ENCODE data around the gene ADAP1.

ADAP1 gene

DNA sequence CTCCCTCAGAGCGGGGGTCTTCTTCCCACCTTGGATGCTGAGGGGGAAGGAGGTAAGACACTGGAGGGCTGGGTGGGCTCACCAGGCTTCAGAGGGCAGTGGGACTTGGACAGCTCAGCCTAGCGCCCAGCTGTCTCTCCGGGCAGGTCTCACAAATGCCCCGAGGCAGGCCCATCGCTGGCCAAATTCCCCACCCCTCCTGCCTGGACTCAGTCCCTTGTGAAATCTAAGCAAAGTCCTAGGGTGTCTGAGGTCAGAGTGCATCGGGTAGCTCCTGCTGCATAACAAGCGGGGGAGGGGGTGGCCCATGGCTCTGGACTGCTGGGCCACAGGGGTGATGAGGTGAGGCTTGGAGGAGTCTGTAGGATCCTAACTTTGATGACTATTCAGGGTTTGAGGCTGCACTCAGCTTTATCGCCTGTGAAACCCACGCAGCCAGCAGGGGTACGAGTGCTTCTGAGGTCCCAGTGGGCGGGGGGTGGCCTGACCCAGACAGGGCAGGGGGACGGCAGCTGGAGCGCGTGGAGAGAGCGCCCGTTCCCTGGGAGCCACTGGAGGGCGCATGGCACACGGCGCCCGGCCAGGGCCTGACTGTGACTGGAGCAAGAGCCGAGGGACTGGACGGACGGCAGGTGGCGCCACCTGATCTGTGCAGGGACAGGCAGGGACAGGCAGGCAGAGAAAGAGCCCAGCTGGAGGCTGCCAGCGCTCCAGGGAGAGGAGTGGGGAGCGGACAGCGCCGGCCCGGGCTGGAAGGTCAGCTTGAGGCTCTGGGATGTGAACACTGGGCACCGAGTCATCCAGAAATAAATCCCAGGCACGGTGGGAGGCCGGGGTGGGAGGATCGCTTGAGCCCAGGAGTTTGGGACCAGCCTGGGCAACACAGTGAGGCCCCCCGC is 38.5 kb upstream of the ADAP1 start:
- Mint-ChIP-seq H3K9me3 (no peaks in the 10 kb centered on the region), H3K4me1 (no peaks in the 10 kb centered on the region), H3K4me3 (no peak overlapping the region), H3K36me3 (no peaks in the 10 kb centered on the region), H3K27ac (peak overlapping the region; percentile 19), H3K27me3 (peaks cover 7% of the 10 kb centered on the region)
- CTCF ChIA-PET, result interaction anchor here (0.5 to 8.7 kb wide), 52 partner anchors 9 to 439 kb away, joined by 3 to 247 read pairs (median 4); partner anchors contain the start of genes COX19, CYP2W1, GPR146 and ZFAND2A
- peak; percentile 97 for DNase-seq

GRCh38 chr7:991729-992656 is 37.5 kb upstream of the ADAP1 start:
- DNase-seq, result no peak
- Mint-ChIP-seq H3K4me3 (no peak overlapping the region), H3K36me3 (no peaks in the 10 kb centered on the region), H3K9me3 (no peaks in the 10 kb centered on the region), H3K4me1 (no peaks in the 10 kb centered on the region), H3K27ac (no peak overlapping the region), H3K27me3 (peaks cover 7% of the 10 kb centered on the region)
- CTCF ChIA-PET, result interaction anchor here (1.0 to 8.7 kb wide), 32 partner anchors 8 to 200 kb away, joined by 3 to 247 read pairs (median 9); partner anchors contain the start of genes COX19, CYP2W1, GPR146 and ZFAND2A

DNA sequence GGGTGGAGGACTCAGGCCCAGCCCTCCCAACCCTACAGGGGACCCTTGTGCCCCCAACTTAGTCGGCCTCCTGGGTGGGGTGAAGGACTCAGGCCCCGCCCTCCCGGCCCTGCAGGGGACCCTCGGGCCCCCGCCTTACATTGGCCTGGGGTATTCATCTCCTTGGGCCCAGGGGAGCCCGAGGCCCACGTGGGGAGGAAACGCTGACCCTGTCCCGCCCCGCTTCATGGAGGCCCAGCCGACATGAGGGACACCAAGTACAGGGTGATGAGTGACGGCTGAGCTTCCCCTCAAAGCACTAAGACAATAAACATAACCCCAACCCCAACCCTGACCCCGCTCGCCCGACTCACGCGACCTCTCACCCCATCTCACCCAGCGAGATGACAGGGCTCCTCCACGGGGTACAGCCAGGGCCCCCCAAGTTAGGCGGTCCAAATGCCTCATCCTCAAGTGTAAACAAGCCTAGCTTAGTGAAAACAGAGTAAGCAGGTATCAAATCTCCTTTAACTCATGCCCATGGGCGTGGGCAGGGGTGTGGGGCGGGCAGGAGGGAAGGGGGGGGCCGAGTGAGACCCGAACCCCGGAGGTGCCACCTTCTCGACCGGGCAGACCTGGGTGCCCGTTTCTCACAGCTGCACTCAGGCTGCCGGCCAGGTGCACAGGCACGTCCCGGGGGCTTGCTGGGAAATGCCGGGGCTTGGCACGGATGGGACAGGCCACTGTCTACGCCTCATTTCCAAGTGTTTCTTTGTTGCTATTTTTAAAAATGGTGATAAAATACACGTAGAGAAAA is 36.7 kb upstream of the ADAP1 start:
- peaks cover 14% of the 10 kb centered on the region for H3K27me3 Mint-ChIP-seq
- H3K27ac Mint-ChIP-seq, result no peak overlapping the region
- no peaks in the 10 kb centered on the region for H3K9me3 Mint-ChIP-seq
- CTCF ChIA-PET, result interaction anchor here (3.2 to 8.7 kb wide), 5 partner anchors 15 to 178 kb away, joined by 18 to 247 read pairs (median 43); partner anchors contain the start of genes COX19 and GPR146
- H3K36me3 Mint-ChIP-seq, result no peaks in the 10 kb centered on the region
- DNase-seq, result no peak
- no peaks in the 10 kb centered on the region for H3K4me1 Mint-ChIP-seq
- H3K4me3 Mint-ChIP-seq, result no peak overlapping the region

DNA sequence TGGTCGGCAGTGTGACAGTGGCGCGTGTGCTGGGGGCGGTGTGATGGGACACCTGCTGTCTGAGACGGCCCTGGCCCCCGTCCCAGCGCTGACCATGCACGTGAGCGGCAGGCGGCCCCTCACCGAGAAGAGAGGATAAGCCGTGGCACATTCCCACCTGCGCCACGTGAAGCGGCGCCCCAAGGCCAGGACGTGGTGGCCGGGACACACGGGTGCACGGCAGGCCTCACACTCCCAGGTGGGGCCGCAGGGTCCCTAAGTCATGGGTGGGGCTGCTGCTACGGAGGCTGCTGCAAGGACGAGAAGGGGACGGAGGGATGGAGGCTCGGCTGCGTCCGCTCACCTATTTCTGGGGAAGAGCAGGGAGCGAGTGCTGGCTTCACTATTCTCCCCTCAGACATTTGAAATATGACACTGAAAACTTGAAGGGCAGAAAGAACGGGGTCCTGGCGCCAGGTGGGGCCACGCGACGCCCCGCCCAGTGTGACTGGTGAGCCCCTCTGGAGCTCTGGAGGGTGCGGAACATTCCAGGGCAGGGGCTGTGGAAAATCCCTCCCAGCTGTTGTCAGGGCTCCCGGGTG is 36.0 kb upstream of the ADAP1 start:
- H3K4me3 Mint-ChIP-seq, result no peak overlapping the region
- peaks cover 14% of the 10 kb centered on the region for H3K27me3 Mint-ChIP-seq
- no peak overlapping the region for H3K27ac Mint-ChIP-seq
- no peaks in the 10 kb centered on the region for H3K36me3 Mint-ChIP-seq
- no peaks in the 10 kb centered on the region for H3K4me1 Mint-ChIP-seq
- no peak for DNase-seq
- CTCF ChIA-PET, result interaction anchor here (4.9 to 8.7 kb wide), 2 partner anchors 15 to 74 kb away, joined by 51 to 247 read pairs; partner anchors contain the start of gene COX19
- no peaks in the 10 kb centered on the region for H3K9me3 Mint-ChIP-seq

DNA sequence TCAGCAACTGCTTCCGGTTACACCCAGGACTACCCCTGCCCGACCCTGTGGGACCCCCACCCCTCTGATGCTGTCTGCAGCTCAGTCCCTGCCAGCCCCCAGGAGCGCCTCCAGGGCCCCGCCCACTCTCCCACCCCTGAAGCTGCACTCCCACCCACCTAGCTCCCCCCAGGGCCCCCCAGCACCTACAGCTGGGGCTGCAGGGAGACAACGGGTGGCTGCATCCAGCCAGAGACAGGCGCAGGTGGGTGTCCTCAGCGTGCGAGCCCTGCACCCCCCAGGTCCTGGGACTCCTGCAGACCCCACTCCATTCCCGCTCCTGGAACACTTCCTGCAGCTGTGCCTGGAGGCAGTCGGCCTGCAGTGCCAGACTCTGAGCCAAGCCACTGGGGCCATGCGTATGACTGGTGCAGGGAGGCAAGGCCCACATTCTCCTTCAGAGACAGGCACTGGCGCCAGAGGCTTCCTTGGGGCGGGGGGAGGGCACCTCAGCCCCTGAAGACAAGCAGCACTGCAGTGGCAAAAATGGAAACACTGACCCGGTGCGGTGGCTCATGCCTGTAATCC is 34.6 kb upstream of the ADAP1 start:
- Mint-ChIP-seq H3K4me3 (no peak overlapping the region), H3K4me1 (no peaks in the 10 kb centered on the region), H3K9me3 (no peaks in the 10 kb centered on the region), H3K27ac (no peak overlapping the region), H3K36me3 (no peaks in the 10 kb centered on the region), H3K27me3 (peaks cover 14% of the 10 kb centered on the region)
- no peak for DNase-seq
- CTCF ChIA-PET, result interaction anchor here (1.1 to 2.0 kb wide), 2 partner anchors 15 to 76 kb away, joined by 3 to 5 read pairs; no protein-coding TSS in a partner anchor

DNA sequence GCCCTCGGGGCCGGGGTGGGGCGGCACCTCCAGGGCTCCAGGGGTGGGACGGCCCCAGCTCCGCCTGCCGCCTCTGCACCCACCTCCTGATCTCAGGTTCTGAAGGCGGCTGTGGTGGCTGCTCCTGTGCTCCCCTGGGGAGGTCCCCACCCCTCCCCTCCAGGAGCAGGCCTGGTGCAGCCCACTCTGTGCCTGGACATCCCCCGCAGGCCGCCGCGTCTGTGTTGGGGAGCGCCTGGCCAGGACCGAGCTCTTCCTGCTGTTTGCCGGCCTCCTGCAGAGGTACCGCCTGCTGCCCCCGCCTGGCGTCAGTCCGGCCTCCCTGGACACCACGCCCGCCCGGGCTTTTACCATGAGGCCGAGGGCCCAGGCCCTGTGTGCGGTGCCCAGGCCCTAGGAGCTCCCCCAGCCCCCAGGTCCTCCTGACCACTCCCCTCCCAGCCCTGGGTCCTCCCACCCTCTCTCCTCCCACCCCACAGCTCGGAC is 34.0 kb upstream of the ADAP1 start:
- no peak overlapping the region for H3K27ac Mint-ChIP-seq
- H3K36me3 Mint-ChIP-seq, result no peaks in the 10 kb centered on the region
- no peak for DNase-seq
- peaks cover 14% of the 10 kb centered on the region for H3K27me3 Mint-ChIP-seq
- H3K4me3 Mint-ChIP-seq, result no peak overlapping the region
- H3K9me3 Mint-ChIP-seq, result no peaks in the 10 kb centered on the region
- CTCF ChIA-PET, result interaction anchor here (1.1 to 2.0 kb wide), 2 partner anchors 15 to 77 kb away, joined by 3 to 5 read pairs; no protein-coding TSS in a partner anchor
- no peaks in the 10 kb centered on the region for H3K4me1 Mint-ChIP-seq

DNA sequence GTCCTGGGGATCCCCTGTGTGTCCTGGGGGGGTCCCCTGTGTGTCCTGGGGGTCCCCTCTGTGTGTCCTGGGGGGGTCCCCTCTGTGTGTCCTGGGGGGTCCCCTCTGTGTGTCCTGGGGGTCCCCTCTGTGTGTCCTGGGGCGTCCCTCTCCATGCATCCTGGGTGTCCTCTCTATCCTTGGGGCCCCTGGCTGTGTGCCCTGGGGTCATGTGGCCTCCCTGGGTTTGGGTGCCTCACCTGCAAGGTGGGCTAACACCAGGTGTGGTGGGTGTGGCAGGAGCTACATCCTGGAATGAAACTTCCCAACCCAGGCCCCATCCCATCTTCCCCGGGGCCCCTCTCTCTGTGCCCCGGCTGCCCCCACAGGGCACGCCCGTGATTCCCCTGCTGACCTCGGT is 33.4 kb upstream of the ADAP1 start:
- DNase-seq, result no peak
- no peak overlapping the region for H3K27ac Mint-ChIP-seq
- H3K4me1 Mint-ChIP-seq, result no peaks in the 10 kb centered on the region
- peaks cover 10% of the 10 kb centered on the region for H3K27me3 Mint-ChIP-seq
- H3K4me3 Mint-ChIP-seq, result no peak overlapping the region
- CTCF ChIA-PET, result interaction anchor here (2.0 kb wide), 1 partner anchor 78 kb away, joined by 5 read pairs; no protein-coding TSS in a partner anchor
- H3K36me3 Mint-ChIP-seq, result no peaks in the 10 kb centered on the region
- H3K9me3 Mint-ChIP-seq, result no peaks in the 10 kb centered on the region

GRCh38 chr7:986766-987751 is 32.6 kb upstream of the ADAP1 start:
- H3K4me1 Mint-ChIP-seq, result no peaks in the 10 kb centered on the region
- H3K4me3 Mint-ChIP-seq, result no peak overlapping the region
- no peak for DNase-seq
- CTCF ChIA-PET, result interaction anchor here (2.0 kb wide), 1 partner anchor 78 kb away, joined by 5 read pairs; no protein-coding TSS in a partner anchor
- no peak overlapping the region for H3K27ac Mint-ChIP-seq
- H3K36me3 Mint-ChIP-seq, result no peaks in the 10 kb centered on the region
- peaks cover 10% of the 10 kb centered on the region for H3K27me3 Mint-ChIP-seq
- H3K9me3 Mint-ChIP-seq, result no peaks in the 10 kb centered on the region

GRCh38 chr7:985915-986741 is 31.6 kb upstream of the ADAP1 start:
- Mint-ChIP-seq H3K9me3 (no peaks in the 10 kb centered on the region), H3K4me3 (no peak overlapping the region), H3K36me3 (no peaks in the 10 kb centered on the region), H3K27ac (no peak overlapping the region), H3K4me1 (no peaks in the 10 kb centered on the region), H3K27me3 (peaks cover 10% of the 10 kb centered on the region)
- CTCF ChIA-PET, result no interaction called here
- DNase-seq, result no peak

DNA sequence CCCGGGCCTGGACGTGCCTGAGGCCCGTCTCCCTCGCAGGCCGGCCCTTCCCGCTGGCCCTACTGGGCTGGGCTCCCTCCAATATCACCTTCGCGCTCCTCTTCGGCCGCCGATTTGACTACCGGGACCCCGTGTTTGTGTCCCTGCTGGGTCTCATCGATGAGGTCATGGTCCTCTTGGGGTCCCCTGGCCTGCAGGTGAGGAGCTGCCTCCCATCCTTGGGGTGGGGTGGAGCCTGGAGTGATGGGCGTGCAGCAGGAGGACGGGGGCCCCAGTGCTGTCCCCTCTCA is 30.6 kb upstream of the ADAP1 start:
- no peak overlapping the region for H3K27ac Mint-ChIP-seq
- DNase-seq, result no peak
- H3K4me1 Mint-ChIP-seq, result no peaks in the 10 kb centered on the region
- no peak overlapping the region for H3K4me3 Mint-ChIP-seq
- no peaks in the 10 kb centered on the region for H3K36me3 Mint-ChIP-seq
- no peaks in the 10 kb centered on the region for H3K9me3 Mint-ChIP-seq
- CTCF ChIA-PET, result interaction anchor here (1.2 kb wide), 1 partner anchor 8 kb away, joined by 5 read pairs; no protein-coding TSS in a partner anchor
- peaks cover 10% of the 10 kb centered on the region for H3K27me3 Mint-ChIP-seq

- H3K36me3 Mint-ChIP-seq, result no peaks in the 10 kb centered on the region
- CTCF ChIA-PET, result interaction anchor here (1.2 kb wide), 1 partner anchor 8 kb away, joined by 5 read pairs; no protein-coding TSS in a partner anchor
- H3K27me3 Mint-ChIP-seq, result peaks cover 15% of the 10 kb centered on the region
- no peaks in the 10 kb centered on the region for H3K9me3 Mint-ChIP-seq
- H3K4me1 Mint-ChIP-seq, result no peaks in the 10 kb centered on the region
- H3K27ac Mint-ChIP-seq, result no peak overlapping the region
- no peak for DNase-seq
- H3K4me3 Mint-ChIP-seq, result no peak overlapping the region
Measured at GRCh38 chr7:984361-985126, 30.1 kb upstream of the ADAP1 start.

Data from activated naive CD4-positive, alpha-beta T cell treated with anti-CD3 and anti-CD28 coated beads, Interleukin-2, amount 10 ng/mL, durations not matched to agents 7 days and 5 days (primary cell).